A172 (cell line): ENCODE measurements around the gene VWDE. TPM values are rescaled to one million over a fixed set of nuclear protein-coding genes. Genes with fewer than 3 reads are reported as not detected.
A peak's percentile ranks its signal among the peaks of the same experiment; 100 is the strongest.
"Not testable (repeated sequence)": the region's sequence is repeated elsewhere in the genome, so short reads cannot be mapped to it uniquely, and the experiment has no call there.

Experiments
- DNase-seq: peaks from one replicate; pipeline ENCODE4 v3.0.0-alpha.2; 2015; ENCODE audit warnings: low spot score
- total RNA-seq: library from RNA; depleted of rRNA; stranded (reverse); fragments of >200 nt; shearing (Covaris generic); gene quantifications from 2 replicates; pipeline ENCODE4 v1.2.3, GENCODE V29; 2014

Gene VWDE
- total RNA-seq, 1 experiment from 2014 or later = not detected

DNA sequence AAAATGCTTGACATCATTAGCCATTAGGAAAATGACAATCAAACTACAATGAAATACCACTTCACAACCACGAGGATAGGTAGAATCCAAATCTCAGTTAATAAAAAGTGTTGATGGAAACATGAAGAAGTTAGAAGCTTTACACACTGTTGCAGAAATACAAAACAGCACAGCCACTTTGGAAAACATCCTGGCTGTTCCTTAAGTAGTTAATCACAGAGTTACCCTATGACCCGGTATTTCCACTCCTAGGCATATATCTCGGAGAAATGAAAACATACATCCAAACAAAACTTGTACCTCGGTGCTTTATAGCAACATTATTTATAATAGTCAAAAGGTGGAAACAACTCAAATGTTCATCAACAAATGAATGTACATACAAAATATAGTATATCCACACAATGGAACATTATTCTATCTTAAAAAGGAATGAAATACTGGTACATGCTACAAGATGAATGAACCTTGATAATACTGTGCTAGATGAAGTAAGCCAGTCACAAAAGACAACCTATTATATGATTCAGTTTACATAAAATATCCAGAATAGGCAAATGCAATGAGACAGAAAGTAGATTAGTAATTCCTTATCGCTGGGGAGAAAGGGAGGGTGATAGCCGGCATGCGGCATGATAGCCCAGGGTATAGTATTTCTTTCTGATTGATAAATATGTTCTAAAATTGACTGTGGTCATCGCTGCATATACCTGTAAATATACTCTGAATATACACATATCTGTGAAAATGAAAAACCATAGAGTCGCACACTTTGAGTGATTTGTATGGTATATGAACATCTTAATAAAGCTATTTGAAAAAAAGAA, 1.9 kb downstream of the VWDE start:
- no peak for DNase-seq

- no peak for DNase-seq
These were observed 5.5 kb downstream of the VWDE start for GRCh38 chr7:12398186-12398585.

GRCh38 chr7:12397671-12398070, 6.0 kb downstream of the VWDE start:
- no peak for DNase-seq

DNA sequence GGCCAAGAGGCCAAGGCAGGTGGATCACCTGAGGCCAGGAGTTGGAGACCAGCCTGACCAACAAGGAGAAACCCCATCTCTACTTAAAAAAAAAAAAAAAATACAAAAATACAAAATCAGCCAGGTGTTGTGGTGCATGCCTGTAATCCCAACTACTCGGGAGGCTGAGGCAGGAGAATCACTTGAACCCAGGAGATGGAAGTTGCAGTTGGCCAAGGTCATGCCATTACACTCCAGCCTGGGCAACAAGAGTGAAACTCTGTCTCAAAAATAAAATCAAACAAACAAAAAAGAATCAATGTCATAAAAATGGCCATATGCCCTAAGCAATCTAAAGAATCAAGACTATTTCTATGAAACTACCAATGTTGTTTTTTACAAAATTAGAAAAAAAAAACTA, 7.0 kb downstream of the VWDE start:
- DNase-seq = not testable (repeated sequence)

DNA sequence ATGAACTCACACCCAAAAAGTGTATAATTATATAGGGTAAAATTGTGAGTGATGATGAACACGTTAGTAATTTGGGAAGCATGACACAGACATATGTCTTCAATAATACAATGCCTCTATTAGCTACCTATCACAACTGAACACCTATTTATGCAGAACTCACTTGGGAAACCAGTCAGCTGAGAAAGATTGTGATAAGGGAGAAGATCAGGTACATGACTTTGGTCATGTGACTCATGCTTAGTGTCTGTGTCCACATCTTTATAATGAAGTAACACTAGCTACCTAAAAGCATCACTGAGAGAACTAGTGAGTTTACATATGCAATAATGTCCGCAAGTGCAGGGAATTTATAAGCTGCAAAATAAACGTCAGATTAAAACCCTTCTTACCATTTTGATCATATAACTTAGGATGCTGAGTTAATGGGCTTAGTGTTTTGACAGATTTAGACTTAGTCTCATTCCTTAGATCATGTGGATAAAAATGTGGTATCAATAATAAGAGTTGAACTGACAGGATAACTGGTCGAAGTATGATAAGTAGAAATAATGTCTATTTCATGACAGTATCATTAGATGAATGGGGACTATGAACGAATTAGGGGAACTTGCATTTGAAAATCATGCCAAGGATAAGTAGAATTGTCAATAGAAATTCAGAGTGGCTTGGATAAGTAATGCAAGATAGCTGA, 11.6 kb downstream of the VWDE start:
- DNase-seq = no peak

DNA sequence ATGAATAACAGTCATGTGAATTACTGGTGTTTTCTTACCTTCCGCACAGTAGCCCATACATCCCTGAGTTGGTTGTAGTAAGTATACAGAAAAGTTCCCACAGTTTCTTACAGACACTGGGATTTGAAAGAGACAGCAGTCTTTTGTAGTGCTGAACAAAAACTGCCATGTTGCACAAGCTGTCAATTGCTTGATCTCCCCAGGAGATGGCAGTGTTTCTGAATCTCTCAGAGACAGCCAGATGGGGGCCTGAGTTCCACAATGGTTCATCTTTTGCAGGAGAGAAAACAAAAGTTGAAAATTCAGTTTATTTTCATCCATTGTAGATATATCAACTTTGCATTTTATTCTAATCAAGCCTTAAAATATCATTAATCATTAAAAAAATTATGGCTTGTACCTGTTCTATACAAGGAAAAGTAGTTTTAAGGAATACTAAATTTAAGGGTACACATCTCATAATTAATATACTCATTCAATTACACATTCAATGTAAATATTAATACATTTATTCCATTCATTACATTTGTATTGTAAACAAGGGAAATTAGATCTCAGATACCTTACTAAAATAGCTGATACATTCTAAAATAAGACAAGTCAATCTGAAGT, 14.5 kb downstream of the VWDE start:
- DNase-seq = peak; percentile 72

DNA sequence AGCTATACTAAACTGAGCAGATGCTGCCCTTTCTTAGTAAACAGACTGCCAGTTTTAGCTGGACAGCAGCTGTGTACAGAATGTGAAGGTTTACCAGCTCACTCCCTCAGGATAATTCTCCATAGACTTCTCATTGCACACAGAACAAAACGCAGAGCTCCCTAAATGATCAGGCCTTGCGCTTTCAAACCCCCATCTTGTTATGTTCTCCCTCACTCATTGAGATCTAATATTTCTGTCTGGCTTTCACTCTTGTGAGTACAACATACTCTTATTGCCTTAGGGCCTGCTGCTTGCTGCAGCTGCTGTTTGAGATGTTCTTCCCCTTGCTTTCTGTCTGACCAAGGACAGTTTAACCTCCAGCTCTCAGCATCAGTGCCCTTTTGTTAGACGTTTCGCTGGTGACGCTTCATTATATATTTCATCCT, 17.3 kb downstream of the VWDE start:
- DNase-seq = no peak

GRCh38 chr7:12385364-12385786, 18.3 kb downstream of the VWDE start:
- no peak for DNase-seq

DNA sequence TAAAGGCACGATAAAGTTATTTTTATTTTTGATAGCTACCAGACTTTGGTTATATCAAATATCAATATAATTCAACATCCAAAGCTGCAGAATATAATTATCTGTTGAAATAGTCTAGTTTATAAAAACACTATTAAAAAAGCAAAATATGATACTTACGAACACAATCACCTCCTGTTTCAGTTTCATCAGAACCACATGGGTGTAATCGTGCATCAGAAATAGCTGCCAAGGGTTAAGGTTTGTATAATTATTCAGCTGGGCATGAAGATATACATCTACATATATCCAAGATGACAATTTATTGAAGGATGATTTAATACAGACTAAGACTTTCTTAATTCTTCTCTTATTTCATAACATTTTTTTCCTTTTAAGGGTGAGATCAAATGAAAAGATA, 20.3 kb downstream of the VWDE start:
- DNase-seq = no peak

DNA sequence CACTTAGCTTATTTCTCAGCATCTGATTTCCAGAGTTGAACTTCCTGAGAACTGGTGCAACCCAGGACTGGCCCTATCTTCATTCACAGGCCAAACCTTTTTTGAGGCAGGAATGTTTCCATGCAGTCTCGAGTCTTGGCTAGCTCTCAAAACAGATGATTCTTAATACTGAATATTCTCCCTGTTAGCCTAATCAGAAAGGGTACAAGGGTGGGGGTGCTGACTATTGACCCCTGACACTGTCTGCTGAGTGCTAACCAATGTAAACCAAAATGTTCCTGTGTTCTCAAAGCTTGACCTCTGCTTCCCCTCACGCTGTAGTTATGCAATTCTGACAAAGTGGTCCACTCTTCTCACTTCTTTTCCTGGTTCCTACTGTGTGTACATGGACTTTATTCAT, 25.3 kb downstream of the VWDE start:
- DNase-seq = no peak

DNA sequence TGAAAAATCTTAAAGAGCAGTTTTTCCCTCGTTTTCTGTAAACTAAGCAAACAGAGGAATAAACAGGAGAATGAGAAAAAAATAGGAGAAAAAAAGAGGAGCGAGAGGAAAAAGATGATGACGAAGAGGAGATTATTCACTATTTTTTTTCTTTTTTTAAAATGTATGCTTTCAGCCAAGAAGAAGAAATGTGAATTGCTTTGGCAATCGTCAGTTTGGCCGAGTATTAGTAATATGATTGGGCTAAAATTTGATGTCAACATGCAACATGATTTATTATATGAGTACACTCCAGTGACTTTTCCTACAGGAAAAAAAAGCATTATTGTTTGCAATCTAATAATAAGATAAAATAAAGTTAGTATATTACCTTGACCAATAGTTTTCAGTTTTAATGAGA, 26.3 kb downstream of the VWDE start:
- DNase-seq = no peak

- DNase-seq = no peak
These were observed 29.9 kb downstream of the VWDE start for GRCh38 chr7:12373580-12374263.

GRCh38 chr7:12370249-12370648, 33.4 kb downstream of the VWDE start:
- DNase-seq = peak; percentile 19

- DNase-seq = no peak
These were observed 33.9 kb downstream of the VWDE start for GRCh38 chr7:12369756-12370155.

DNA sequence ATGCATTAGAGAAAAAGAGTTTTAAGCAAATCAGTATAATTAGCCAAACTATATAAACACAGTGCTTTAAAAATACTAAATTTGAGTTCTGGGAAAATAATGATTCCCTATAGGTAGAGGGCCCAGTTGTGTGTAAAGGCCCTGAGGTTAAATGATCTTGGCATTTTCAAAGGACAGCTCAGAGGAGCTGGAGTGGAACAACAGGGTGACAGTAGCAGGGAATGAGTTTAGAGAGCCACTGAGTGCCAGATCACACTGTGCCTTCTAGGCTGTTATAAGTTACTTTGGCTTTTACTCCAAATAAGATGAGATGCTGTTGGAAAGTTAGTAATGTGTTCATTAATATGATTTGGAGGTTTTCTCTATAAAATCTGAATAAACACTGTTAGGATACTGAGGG, 34.6 kb downstream of the VWDE start:
- no peak for DNase-seq

- no peak for DNase-seq
These were observed 42.7 kb downstream of the VWDE start for GRCh38 chr7:12360948-12361347.

DNA sequence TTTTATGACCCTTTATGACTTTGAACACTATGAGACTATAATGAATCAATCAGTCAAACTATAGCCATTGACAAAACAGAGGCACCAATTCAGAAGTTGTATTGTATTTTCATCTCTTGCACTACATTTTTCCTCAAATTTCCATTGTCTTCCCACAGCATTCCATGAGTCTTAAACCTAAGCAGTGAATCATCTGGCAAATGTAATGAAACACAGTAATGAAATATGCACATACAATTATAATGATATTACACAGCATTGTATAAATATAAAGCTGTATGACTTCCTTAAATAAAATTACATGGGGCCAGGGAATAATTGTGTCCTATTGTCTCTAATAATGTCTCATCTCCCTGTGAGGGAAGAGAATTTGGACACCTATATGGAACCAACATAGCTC, 45.0 kb downstream of the VWDE start:
- no peak for DNase-seq

DNA sequence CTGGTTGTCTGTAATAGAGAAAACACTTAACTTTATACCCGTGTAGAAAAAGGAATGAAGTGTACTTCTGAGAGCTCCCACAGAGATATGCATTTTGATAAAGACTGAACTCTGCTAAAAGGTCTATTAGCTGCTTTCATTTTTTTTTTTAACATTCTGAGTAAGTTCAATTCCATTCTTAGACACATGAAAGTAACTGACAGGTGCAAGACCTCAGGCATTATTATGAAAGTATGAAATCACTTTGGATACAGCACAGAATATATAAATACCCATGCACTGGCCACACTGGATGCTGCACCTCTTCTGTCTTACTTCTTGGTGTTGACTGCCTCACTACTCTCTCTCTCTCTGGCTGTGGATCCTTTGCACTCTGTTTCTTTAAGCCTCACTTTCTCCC, 46.2 kb downstream of the VWDE start:
- no peak for DNase-seq

DNA sequence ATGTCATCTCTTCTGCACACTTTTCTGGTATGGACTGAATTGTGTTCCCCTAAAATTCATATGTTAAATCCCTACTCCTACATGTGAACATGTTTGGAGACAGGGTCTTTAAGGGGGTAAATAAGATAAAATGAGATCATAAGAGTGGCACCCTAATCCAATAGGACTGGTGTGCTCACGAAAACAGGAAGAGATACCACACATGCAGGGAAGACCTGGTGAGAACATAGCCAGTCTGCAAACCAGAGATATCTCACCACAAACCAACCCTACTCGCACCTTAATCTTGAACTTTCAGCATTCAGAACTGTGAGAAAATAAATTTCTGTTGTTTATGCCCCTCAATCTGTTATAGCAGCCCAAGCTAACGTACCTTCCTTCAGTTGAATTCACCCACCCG, 51.8 kb downstream of the VWDE start:
- DNase-seq = no peak

DNA sequence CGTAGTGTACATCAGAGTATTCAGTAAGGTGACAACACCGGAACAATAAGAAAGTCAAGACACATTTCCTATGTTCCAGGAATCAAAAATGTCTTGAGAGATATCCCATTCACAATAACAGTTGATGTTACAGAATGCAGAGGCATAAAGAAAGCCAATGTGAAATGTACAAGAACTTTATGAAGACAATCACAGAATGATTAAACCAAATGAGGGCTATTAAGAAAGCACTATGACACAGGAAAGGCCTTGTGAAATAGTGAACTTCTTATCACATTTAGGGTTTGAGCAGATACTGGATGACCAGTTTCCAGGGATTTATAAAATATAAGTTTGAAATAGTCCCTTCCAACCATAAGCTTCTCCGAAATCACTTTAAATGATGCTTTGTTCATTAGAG, 52.7 kb downstream of the VWDE start:
- no peak for DNase-seq

DNA sequence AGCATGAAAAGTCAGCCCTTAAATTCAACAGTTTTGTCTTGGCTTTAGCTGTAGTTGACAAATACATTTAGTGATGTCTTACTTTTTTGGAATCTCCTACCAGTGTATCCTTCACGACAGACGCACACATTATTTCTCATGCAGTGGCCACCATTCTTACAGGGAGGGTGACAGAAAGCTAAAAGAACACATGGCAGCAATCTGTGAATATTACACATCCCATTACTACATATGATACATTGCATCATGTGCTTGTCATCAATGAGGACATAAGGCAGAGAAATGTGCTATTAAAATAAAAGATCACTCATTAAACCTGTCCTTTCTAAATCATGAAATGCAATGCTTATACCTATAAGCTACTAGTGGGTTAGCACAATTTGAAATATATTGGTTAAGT, 66.6 kb downstream of the VWDE start:
- no peak for DNase-seq
